DOHH2 (cell line): ENCODE data around the gene LRSAM1.

Experiments used
- CTCF ChIP-seq: fragments of 200-600 bp; sonication (generic); IDR thresholded peaks from one replicate; pipeline ENCODE4 v1.5.1; 2014; ENCODE audit warnings: antibody characterized with exemption, mild to moderate bottlenecking, low read depth, low read length; ENCODE audit not compliant: poor library complexity, severe bottlenecking
- EZH2phosphoT487 ChIP-seq: fragments of 200-600 bp; sonication (generic); IDR thresholded peaks from 2 replicates; pipeline ENCODE4 v1.6.1; 2017; ENCODE audit warnings: borderline replicate concordance, mild to moderate bottlenecking, antibody characterized with exemption, low read length, moderate library complexity, mixed read lengths

GRCh38 chr9:127536499-127536898, 85.2 kb downstream of the LRSAM1 start:
- TF ChIP-seq CTCF (no peak), EZH2phosphoT487 (no peak)
